ENCODE results near the gene CCR5.

Gene CCR5

DNA sequence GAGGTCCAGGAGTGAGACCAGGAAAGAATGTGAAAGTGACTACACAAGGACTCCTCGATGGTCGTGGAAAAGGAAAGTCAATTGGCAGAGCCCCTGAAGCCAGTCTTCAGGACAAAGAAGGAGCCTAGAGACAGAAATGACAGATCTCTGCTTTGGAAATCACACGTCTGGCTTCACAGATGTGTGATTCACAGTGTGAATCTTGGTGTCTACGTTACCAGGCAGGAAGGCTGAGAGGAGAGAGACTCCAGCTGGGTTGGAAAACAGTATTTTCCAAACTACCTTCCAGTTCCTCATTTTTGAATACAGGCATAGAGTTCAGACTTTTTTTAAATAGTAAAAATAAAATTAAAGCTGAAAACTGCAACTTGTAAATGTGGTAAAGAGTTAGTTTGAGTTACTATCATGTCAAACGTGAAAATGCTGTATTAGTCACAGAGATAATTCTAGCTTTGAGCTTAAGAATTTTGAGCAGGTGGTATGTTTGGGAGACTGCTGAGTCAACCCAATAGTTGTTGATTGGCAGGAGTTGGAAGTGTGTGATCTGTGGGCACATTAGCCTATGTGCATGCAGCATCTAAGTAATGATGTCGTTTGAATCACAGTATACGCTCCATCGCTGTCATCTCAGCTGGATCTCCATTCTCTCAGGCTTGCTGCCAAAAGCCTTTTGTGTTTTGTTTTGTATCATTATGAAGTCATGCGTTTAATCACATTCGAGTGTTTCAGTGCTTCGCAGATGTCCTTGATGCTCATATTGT, 10.8 kb upstream of the CCR5 start:
- DNase-seq, result no peak

DNA sequence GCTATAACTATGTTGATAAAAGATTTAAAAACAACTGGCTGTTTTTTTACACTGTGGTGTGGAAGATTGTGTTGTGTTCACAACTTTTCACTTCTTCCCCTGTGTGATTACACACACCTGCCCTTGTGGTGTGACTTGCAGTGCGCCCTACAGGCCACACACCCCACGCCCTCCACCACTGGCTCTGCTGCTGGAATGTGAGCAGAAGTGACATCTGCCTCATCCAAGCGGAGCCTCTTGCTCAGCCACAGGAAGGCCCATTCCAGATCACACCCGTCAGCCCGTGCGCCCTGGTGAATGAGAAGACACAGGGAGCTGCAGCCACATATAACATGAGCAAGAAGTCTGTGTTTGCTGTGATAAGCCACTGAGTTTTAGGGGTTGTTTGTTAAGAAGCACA, 9.8 kb upstream of the CCR5 start:
- DNase-seq, result no peak

DNA sequence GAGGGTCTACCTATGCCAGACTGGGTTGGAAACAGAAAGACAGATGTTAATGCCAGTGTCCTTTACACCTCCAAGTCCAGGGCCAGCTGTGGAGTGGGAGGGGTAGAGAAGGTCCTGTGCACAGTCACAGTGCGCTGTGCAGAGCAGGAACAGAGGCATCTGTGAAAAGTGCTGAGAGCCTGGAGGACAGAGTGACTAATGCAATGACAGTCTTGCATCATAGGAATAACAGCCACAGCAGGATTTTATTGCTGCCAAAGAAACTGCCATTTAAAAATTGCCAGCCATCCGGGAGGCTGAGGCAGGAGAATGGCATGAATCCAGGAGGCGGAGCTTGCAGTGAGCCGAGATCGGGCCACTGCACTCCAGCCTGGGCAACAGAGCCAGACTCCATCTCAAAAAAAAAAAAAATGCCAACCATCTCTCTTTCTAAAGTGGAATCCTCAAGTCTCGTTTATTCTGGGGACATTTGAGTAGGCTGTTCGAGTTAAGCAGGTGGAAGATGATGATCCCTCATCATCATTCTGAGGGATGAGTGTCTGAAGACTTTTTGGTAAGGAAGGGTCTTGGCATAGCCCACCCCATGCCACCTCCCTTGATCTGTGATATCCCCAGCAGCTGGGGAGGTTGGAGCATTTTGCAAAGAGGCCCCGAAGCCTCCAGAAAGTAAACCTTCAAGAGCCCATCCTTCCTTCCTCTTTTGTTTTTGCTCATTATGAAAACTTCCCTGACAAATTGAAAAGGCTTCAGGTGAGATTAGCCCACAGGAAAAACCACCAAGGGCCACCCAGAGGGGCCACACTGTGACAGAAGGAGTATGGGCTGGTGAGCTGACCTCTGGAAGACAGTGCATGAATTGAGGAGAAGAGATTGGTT, 9.1 kb upstream of the CCR5 start:
- DNase-seq, result no peak

DNA sequence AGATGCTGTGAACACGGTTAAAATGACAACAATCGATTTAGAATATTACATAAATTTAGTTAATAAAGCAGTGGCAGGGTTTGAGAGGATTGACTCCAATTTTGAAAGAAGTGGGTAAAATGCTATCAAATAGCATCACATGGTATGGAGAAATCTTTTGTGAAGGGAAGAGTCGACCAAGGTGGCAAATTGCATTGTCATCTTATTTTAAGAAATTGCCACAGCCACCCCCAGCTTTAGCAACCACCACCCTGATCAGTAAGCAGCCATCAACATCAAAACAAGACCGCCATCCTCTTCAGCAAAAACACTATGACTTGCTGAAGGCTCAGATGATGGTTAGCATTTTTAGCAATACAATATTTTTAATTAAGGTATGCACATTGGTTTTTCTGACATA, 5.7 kb upstream of the CCR5 start:
- DNase-seq, result no peak

DNA sequence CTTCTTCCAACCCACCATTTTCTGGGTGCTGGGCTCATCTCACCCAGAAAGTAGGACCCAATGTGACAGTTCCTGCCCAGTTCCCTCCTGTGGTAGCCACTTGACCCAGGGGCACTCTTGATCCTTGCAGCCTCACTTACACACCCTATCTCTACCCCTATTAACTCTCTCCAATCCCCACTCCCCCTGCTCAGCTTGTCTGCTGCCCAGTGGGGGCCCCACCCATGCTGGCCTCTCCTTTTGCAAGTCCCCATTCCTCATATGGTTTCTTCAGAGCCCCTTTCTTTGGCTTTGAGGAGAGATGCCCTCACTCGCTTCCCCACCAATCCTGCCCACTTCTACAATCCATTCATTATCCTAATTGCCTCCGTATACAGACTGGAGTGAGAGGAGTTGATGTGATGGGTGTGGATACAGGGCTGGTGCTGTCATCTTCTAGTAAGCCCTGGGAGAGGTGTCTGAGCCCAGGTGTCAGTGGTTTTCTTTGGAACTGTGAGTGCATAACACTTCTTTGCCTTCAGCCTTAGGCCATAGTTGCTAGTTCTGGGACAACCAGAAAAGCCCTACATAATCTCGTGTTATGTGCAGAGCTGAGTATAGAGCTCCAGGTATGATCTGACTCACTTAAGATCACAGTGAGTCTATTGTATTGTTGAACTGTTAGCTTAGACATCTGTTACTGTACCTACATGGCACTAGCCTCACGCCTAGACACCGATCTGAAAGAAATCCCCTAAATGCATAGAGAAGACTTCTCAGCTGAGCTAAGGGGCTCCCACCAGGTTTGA, 4.8 kb upstream of the CCR5 start:
- DNase-seq, result no peak

DNA sequence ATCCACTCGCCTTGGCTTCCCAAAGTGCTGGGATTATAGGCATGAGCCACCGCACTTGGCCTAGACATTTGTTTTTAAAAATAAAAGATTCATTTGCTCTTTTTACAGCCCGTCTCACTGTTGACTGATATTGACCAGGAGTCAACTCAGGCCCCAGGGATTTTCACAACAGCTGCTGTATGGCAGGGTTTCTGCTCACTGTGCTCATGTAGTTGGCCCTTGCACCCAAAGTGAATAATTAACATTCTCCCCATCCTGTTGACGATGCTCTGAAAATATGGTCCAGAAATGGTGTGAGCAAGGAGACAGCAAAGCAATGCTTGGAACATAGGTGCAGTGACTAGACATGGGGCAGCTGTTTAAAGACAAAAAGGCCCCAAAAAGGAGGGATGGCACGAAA, 2.9 kb upstream of the CCR5 start:
- DNase-seq, result no peak

DNA sequence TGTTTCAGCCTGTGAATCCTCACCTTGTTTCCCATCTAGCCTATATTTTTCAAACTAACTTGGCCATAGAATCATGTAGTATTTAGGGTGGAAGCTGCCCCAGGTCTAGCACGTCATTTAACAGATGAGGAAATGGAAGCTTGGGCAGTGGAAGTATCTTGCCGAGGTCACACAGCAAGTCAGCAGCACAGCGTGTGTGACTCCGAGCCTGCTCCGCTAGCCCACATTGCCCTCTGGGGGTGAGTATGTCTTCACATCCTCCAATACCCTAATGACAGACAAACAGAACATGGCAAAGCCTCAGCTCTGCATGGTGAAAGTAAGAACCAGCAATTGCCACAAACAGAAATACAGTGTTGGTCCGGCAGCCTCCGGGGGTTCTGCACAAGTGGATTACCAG, 2.2 kb upstream of the CCR5 start:
- DNase-seq, result peak; percentile 49

DNA sequence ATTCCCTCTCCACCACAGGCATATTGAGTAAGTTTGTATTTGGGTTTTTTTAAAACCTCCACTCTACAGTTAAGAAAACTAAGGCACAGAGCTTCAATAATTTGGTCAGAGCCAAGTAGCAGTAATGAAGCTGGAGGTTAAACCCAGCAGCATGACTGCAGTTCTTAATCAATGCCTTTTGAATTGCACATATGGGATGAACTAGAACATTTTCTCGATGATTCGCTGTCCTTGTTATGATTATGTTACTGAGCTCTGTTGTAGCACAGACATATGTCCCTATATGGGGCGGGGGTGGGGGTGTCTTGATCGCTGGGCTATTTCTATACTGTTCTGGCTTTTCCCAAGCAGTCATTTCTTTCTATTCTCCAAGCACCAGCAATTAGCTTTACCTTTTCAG, 1.6 kb upstream of the CCR5 start:
- no peak for DNase-seq

DNA sequence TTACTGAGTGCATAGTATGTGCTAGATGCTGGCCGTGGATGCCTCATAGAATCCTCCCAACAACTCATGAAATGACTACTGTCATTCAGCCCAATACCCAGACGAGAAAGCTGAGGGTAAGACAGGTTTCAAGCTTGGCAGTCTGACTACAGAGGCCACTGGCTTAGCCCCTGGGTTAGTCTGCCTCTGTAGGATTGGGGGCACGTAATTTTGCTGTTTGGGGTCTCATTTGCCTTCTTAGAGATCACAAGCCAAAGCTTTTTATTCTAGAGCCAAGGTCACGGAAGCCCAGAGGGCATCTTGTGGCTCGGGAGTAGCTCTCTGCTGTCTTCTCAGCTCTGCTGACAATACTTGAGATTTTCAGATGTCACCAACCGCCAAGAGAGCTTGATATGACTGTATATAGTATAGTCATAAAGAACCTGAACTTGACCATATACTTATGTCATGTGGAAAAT, 1.0 kb upstream of the CCR5 start:
- no peak for DNase-seq

DNA sequence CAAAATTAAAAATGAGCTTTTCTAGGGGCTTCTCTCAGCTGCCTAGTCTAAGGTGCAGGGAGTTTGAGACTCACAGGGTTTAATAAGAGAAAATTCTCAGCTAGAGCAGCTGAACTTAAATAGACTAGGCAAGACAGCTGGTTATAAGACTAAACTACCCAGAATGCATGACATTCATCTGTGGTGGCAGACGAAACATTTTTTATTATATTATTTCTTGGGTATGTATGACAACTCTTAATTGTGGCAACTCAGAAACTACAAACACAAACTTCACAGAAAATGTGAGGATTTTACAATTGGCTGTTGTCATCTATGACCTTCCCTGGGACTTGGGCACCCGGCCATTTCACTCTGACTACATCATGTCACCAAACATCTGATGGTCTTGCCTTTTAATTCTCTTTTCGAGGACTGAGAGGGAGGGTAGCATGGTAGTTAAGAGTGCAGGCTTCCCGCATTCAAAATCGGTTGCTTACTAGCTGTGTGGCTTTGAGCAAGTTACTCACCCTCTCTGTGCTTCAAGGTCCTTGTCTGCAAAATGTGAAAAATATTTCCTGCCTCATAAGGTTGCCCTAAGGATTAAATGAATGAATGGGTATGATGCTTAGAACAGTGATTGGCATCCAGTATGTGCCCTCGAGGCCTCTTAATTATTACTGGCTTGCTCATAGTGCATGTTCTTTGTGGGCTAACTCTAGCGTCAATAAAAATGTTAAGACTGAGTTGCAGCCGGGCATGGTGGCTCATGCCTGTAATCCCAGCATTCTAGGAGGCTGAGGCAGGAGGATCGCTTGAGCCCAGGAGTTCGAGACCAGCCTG, 984 bp downstream of the CCR5 start:
- no peak for DNase-seq

DNA sequence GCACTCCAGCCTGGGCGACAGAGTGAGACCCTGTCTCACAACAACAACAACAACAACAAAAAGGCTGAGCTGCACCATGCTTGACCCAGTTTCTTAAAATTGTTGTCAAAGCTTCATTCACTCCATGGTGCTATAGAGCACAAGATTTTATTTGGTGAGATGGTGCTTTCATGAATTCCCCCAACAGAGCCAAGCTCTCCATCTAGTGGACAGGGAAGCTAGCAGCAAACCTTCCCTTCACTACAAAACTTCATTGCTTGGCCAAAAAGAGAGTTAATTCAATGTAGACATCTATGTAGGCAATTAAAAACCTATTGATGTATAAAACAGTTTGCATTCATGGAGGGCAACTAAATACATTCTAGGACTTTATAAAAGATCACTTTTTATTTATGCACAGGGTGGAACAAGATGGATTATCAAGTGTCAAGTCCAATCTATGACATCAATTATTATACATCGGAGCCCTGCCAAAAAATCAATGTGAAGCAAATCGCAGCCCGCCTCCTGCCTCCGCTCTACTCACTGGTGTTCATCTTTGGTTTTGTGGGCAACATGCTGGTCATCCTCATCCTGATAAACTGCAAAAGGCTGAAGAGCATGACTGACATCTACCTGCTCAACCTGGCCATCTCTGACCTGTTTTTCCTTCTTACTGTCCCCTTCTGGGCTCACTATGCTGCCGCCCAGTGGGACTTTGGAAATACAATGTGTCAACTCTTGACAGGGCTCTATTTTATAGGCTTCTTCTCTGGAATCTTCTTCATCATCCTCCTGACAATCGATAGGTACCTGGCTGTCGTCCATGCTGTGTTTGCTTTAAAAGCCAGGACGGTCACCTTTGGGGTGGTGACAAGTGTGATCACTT, 2.0 kb downstream of the CCR5 start:
- DNase-seq, result no peak

DNA sequence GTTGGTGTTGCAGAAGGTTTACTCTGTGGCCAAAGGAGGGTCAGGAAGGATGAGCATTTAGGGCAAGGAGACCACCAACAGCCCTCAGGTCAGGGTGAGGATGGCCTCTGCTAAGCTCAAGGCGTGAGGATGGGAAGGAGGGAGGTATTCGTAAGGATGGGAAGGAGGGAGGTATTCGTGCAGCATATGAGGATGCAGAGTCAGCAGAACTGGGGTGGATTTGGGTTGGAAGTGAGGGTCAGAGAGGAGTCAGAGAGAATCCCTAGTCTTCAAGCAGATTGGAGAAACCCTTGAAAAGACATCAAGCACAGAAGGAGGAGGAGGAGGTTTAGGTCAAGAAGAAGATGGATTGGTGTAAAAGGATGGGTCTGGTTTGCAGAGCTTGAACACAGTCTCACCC, 4.0 kb downstream of the CCR5 start:
- no peak for DNase-seq

DNA sequence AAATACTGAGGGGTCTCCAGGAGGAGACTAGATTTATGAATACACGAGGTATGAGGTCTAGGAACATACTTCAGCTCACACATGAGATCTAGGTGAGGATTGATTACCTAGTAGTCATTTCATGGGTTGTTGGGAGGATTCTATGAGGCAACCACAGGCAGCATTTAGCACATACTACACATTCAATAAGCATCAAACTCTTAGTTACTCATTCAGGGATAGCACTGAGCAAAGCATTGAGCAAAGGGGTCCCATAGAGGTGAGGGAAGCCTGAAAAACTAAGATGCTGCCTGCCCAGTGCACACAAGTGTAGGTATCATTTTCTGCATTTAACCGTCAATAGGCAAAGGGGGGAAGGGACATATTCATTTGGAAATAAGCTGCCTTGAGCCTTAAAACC, 4.5 kb downstream of the CCR5 start:
- DNase-seq, result no peak

DNA sequence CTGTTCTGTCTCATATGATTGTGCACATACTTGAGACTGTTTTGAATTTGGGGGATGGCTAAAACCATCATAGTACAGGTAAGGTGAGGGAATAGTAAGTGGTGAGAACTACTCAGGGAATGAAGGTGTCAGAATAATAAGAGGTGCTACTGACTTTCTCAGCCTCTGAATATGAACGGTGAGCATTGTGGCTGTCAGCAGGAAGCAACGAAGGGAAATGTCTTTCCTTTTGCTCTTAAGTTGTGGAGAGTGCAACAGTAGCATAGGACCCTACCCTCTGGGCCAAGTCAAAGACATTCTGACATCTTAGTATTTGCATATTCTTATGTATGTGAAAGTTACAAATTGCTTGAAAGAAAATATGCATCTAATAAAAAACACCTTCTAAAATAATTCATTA, 5.1 kb downstream of the CCR5 start:
- no peak for DNase-seq

DNA sequence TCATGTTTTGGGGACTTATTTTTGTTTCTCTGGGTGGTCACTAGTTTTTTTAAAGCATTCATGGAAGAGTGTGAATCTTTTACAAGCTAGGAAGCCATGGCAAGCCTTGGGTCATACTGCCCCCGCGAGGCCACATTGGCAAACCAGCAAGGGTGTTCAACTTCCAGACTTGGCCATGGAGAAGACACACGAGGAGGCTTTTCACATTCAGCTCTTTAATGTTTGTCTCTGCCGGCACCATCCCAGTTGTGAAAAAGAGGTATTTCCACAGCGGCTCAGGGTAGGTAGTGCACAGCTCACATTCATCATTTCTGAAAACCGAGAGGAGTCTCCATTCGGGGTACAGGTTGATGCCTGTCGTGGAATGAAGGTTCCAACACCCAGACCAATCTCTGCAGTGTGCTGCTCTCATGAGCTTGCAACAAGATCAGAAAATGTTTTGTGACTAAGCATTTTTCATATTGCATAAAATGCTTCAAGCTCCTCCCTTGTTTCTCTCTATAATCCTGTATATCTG, 7.7 kb downstream of the CCR5 start:
- DNase-seq, result peak; percentile 56

DNA sequence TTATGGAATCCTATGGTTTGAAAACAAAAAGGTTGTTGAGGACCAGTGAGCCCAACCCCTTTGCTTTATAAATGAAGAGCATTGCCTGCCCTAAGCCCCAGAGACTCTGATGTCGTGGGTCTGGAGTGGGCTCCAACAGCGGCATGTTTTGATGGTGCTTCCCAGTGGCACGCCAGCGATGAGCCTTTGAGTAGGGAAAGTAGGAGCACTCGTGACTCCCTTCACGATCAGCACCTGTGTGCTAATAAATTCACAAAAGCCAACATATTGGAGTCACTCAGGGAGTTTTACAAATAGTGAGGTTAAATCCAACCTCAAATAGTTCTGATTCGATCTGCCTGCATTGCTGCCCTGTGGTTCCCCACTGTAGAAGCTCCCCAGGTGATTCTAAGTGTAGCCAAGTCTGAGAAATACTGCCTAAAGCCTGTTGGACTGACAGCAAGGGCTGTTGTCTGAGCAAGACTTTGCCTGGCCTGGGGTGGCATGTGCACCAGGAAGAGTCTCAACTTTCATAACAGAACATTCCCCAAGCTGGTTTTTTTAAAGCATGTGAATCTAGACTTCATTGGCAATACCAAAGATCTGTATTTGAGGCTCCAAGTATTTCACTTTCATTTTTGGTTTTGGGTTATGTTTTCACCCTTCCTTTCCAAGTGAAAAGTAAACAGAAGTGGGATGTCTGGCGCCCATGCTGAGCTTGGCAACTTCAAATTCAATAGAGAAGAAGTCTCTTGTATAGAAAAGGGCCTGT, 9.9 kb downstream of the CCR5 start:
- DNase-seq, result no peak

DNA sequence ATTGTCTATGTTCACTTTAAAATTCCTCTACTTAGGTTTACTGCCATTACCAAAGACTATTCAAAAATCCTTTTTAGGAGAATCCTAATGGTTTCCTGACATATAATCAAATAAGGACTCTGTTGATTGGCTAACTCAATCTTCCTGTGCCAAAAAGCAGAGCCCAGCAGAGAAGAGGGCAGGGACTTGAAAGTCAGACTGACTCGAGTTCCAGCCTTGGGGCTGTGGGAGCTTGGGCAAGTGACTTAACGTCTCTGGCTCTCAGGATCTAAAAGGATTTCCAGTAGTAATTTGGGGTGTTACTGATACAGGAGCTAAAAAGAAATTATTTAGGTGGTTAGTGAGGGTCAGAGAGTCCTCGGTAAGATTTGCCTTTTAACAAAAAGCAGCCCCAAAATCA, 10.9 kb downstream of the CCR5 start:
- DNase-seq, result no peak

DNA sequence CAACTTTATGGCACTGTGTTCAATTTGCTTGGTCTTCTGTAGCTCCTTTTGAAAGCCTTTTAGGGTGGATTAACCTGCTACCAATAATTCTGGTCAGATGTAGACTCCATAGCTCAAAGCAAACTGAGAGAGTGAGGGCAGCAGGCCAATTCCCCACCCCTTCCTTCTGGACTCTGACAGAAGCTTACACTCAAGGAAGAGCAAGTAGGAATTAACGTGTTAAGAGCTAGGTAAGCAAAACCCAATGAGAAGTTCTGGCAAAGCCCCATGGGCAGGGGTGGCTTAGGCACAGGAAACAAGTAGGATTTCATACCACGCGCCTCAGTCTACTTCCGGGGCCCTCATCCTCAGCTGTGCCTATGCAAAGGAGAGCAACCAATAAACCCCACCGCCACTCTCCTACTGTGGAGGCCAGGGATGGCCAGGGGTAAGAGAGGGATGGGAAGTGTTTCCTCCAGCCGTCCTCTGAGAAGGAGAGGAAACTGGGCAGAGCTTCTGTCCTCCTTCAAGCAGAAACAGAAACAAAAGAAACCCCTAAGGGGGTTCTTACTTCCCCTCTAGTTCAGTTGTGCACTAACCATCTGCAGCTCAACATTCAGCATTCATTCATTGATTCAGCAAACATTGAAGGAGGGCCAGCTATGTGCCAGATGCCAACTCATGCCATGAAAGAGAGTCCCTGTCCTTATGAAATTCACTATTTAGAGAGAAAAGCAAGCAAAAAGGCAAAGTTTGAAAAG, 12.6 kb downstream of the CCR5 start:
- no peak for DNase-seq

DNA sequence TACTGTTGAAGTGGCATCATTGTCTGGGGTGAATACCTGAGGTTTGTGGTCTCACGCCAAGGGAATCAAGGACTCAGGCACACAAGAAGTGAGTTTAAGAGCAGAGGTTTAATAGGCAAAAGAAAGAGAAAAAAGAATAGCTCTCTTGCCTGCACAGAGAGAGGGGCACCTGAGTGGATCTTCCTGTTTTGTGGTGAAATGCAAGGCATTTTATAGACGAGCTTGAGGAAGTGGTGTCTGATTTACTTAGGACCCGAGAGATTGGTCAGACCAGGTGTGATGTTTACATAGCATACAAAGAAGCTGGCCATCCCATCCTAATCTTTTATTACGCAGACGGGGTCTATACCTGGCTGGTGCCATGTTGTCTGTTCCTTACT, 13.2 kb downstream of the CCR5 start:
- no peak for DNase-seq

DNA sequence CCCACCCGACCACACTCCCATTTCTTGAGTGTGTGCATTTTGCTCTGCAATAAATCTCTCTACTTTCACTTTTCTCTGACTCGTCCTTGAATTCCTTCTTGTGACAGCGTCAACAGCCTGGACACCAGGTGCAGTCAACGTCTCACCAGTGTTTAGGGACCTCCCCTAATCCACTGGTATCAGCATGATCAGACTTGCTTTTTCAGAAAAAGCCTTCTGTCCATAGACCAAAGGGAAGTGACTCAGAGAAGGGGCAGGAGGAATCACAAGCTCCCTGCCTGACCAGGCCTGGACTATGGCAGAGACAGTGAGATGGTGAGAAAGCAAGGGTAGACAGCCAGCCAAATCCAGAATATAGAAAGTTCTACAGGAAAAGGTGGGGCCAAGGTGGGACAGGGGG, 15.5 kb downstream of the CCR5 start:
- no peak for DNase-seq

Data from activated CD4-positive, alpha-beta T cell treated with anti-CD3 and anti-CD28 coated beads, Interleukin-2, amount 50 U/mL, for 1 hour (primary cell).